GM23248 (cell line): ENCODE data around the gene QRICH2.

Experiments
- EZH2 ChIP-seq: fragments of 200-600 bp; sonication (generic); IDR thresholded peaks from 2 replicates; pipeline ENCODE4 v1.6.1; 2018; ENCODE audit warnings: antibody characterized with exemption, mild to moderate bottlenecking; ENCODE audit not compliant: insufficient read depth, poor library complexity, severe bottlenecking
- EZH2phosphoT487 ChIP-seq: fragments of 200-600 bp; sonication (generic); IDR thresholded peaks from 2 replicates; pipeline ENCODE4 v1.6.1; 2018; ENCODE audit warnings: antibody characterized with exemption, moderate library complexity, mild to moderate bottlenecking, low read depth; ENCODE audit not compliant: insufficient read depth

DNA sequence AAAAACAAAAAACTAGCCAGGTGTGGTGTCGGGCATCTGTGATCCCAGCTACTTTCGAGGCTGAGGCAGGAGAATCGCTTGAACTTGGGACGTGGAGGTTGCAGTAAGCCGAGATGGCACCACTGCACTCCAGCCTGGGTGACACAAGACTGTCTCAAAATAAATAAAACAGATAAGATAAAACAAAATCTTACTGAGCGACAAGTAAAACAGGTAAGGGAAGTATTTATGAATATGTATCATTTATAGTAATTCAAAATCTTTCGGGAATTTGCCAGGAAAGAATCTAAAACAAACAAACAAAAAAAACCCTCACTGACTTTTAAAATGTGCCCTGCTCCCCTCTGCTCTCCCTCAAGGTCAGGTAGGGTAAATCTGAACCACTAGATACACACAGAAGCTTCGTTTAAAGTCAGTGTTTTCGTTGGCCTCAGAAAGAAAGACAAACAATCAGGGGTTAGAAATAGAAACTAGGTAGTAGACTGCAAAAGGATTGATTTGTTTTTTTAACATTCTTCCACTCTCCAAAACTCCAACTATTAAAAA is 43.5 kb upstream of the QRICH2 start:
- TF ChIP-seq EZH2 (no peak), EZH2phosphoT487 (no peak)
